HG03060 (cell line): ENCODE data around the gene MYBPC1.

Experiments
- ATAC-seq: cut with Tn5 transposase; IDR thresholded peaks from one replicate; pipeline ENCODE4 v1.9.1; 2021; ENCODE audit warnings: low read depth, moderate number of reproducible peaks; ENCODE audit not compliant: unreplicated experiment

Gene MYBPC1

GRCh38 chr12:101599771-101600484, 5.2 kb downstream of the MYBPC1 start:
- ATAC-seq: no peak

DNA sequence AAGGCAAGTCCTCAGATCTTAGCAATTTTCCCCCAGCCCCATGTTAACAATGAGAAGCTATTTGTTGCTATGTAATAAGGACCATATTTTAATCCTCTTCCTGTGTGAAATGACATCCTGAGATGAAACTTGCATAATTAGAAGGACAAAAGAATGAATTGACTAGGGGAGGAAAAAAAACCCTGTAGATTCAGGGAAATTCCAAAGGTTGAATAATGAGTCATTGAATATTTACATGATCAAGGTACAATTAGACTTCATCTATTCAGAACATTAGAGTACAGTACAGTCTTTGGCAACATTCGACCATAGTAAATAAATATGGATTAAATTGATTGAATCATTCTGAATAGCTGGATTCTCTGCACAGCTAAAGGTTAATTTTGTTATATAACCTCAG, 9.4 kb downstream of the MYBPC1 start:
- ATAC-seq: no peak

DNA sequence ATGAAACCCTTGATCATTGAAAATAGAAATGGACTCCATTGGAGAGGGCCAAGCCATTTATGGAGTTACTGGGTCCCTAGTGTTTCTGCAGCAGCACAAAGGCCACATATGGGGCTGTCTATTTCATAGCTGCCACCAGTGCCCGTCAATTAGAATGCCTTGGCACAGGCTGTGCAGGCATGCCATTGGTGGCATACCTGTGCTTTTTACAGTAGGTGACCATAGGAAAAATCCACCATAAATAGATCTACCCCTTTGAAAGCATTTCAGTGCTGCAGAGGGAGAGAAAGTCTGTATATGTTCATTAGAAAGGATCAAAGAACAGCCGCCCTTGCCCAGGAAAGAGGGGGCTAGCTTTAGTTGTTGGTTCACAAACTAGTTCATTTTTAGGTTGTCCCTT, 13.1 kb downstream of the MYBPC1 start:
- no peak for ATAC-seq

DNA sequence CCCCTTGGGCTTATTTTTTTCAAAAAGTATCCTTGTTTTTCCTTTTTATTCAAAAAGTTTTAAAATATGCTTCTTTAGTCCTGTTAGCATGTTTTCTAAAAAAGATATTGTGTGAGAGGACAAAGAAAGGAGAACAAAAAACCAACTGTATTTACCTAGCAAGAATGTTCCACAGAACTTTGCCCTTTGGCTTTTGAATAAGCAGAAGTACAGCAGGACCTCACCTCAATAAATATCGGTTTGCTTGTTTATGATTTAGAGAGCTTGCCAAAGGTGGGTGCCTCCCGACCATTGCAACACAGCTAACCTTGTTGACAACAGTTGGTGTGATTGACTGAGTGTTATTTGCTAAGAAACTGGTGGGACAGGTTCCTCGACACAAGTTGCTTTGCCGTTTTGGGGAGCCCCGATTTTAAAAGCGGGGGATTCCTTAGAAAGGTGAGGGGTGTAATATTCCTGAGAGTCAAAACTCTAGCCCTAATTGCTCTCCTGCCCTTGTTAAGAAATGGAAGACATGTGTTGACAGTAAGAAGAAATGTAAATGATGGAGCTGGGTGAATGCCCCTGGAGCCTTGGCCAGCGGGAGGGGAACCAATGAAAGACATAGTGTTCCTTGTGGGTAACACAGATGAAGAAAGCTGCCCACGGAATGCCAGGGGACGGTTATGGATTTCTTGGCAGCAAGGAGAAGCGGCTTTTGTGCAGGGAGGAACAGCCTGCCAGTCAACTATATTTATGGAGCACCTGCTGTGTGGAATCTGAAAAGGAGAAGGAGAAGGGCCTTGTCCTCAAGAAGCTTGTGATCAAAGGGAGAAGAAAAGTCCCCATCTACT, 13.7 kb downstream of the MYBPC1 start:
- ATAC-seq: no peak

- ATAC-seq: no peak
These were observed 14.4 kb downstream of the MYBPC1 start for GRCh38 chr12:101609198-101609597.

- ATAC-seq: no peak
These were observed 17.6 kb downstream of the MYBPC1 start for GRCh38 chr12:101612160-101612916.

- no peak for ATAC-seq
These were observed 21.3 kb downstream of the MYBPC1 start for GRCh38 chr12:101616027-101616494.

- ATAC-seq: no peak
These were observed 24.4 kb downstream of the MYBPC1 start for GRCh38 chr12:101619026-101619786.

DNA sequence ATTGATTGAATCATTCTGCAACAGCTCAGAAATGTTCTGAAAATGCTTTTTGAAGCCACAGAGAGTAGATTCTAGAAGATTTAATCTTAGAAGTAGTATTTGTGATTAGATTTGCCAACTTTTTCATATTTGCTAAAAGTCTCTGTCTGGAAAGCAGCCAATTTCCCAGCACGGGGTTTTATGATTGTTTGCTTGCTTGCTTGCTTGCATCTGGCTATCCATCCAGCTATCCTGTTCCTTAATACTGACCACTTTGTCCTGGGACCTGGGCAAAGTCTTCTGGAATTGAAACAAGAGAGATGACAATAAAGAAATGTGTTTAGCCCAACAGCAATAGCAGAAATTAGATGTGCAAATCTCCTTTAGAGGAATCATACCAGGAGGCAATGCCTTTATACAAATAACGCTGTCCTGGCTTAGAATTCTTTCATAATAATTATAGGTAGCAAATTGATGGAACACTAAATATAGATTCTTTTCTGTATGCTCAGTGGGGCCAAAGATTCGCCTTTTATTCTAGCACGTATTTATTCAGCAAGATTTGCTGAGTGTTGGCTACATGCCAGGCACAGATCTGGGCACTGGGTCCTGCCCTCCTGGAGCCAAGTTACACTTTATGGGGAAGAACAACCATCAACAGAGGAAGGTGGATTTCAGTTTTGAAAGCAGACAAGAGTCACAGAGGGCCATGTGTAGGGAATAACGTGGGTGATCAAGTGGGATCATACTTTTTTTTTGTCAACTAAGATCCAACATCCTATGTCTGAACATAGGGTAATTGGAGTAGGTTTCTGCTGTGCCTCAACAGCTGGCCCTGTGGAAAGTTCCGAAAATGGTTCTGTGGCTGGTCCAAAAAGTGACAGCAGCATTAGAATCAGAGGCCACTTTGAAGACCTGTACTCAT, 25.3 kb downstream of the MYBPC1 start:
- ATAC-seq: no peak

GRCh38 chr12:101620762-101621133, 26.0 kb downstream of the MYBPC1 start:
- ATAC-seq: no peak

- ATAC-seq: no peak
These were observed 33.9 kb downstream of the MYBPC1 start for GRCh38 chr12:101628676-101629075.

DNA sequence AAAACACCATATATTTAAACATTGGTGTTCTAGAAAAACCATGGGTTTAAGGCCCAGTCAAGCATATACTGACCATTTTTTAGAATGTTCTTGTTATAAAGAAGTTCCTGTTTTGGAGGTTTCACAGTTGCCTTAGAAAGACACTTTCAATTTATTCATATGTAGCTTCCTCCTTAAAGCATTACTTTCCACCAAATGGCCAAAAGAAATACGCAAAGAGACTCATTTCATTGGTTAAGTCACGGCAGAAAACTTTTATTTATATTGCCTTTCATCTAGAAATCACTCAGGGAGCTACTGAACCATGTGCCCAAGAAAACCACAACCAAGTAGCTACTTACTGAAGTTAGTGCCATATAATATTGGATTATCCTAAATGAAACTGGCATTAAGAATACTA, 40.0 kb downstream of the MYBPC1 start:
- peak; percentile 95 for ATAC-seq

- no peak for ATAC-seq
These were observed 43.2 kb downstream of the MYBPC1 start for GRCh38 chr12:101637936-101638335.

GRCh38 chr12:101642115-101643067, 47.6 kb downstream of the MYBPC1 start:
- ATAC-seq: no peak

DNA sequence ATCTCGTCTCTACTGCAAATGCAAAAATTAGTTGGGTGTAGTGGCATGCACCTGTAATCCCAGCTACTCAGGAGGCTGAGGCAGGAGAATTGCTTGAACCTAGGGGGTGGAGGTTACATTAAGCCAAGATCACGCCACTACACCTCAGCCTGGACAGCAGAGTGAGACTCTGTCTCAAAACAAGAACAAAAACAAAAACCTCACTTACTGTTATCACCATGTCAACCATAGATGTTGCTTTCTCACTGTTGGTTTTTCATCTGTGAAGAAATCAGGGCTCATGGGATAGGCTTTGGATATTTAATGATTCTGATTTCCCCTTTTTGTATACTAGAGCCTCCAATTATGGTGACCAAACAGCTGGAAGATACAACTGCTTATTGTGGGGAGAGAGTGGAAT, 52.9 kb downstream of the MYBPC1 start:
- no peak for ATAC-seq

GRCh38 chr12:101648195-101648594, 53.4 kb downstream of the MYBPC1 start:
- ATAC-seq: no peak

GRCh38 chr12:101650346-101651117, 55.8 kb downstream of the MYBPC1 start:
- no peak for ATAC-seq

- ATAC-seq: no peak
These were observed 58.3 kb downstream of the MYBPC1 start for GRCh38 chr12:101653030-101653429.
